GM12878 (cell line): ENCODE data around the gene NCAN. TPM values are rescaled to one million over a fixed set of nuclear protein-coding genes. Genes with fewer than 3 reads are reported as not detected.

Source experiments
- ATAC-seq: fragments of 200-7000 bp; cut with Tn5 transposase; 3 replicates; pipeline ENCODE4 v1.9.1; 2020; ENCODE audit warnings: mild to moderate bottlenecking, moderate library complexity
- BruUV-seq: library from RNA; stranded (reverse); fragments of 400-500 nt; replicated peaks from 2 replicates; lab custom pipeline; 2021; lab: Mats Ljungman, UMichigan
- CTCF ChIA-PET: fragments of 300-600 bp; sonication (Branson Sonifier 250); formaldehyde crosslinking; extraction: SDS; loops from one replicate; lab custom pipeline; 2021; ENCODE audit warnings: inconsistent platforms; lab: Yijun Ruan, JAX
- POLR2A ChIA-PET: fragments of 350-600 bp; formaldehyde crosslinking; extraction: SDS; loops from one replicate; lab custom pipeline; 2021; ENCODE audit warnings: inconsistent platforms; lab: Charles Lee
- RAD21 ChIA-PET: fragments of 300-600 bp; sonication (Branson Sonifier 250); formaldehyde crosslinking; loops from one replicate; lab custom pipeline; 2023; ENCODE audit warnings: antibody characterized with exemption; ENCODE audit not compliant: unreplicated experiment; lab: Charles Lee
- SMC1A ChIA-PET: fragments of 300-600 bp; sonication (Branson Sonifier 250); formaldehyde crosslinking; loops from one replicate; lab custom pipeline; 2023; ENCODE audit not compliant: unreplicated experiment, uncharacterized antibody; lab: Charles Lee
- DNase-seq: peaks from one replicate; pipeline ENCODE4 v3.0.0-alpha.2; 2011; ENCODE audit warnings: low read depth, low spot score
- FAIRE-seq: peaks from 3 replicates; lab custom pipeline; 2011; peaks lifted over from hg19 to GRCh38; lab: Jason Lieb, UNC
- H2AFZ ChIP-seq: 2 replicates; pipeline ENCODE4 v1.6.0; 2011; ENCODE audit warnings: low read depth, low read length, control low read depth; ENCODE audit not compliant: control insufficient read depth
- H3K27ac ChIP-seq: 2 replicates; pipeline ENCODE4 v1.5.1; 2011; ENCODE audit warnings: control low read depth; ENCODE audit not compliant: control insufficient read depth, insufficient read depth
- H3K27me3 ChIP-seq, 2 experiments: replicated peaks in 1 of 2; 2 replicates each; pipeline versions ENCODE4 v1.6.0 to v1.6.1; 2011; ENCODE audit warnings: low read length in 1 of 2; ENCODE audit not compliant: control insufficient read depth in 2 of 2, insufficient read depth in 2 of 2
- H3K36me3 ChIP-seq, 2 experiments: 2 replicates each; pipeline ENCODE4 v1.5.1; 2011; ENCODE audit warnings: low read length in 1 of 2; ENCODE audit not compliant: control insufficient read depth in 2 of 2, insufficient read depth in 2 of 2
- H3K4me1 ChIP-seq: 2 replicates; pipeline ENCODE4 v1.6.1; 2011; ENCODE audit warnings: mild to moderate bottlenecking, low read length, moderate library complexity, mixed read lengths; ENCODE audit not compliant: control insufficient read depth, insufficient read depth
- H3K4me2 ChIP-seq: 2 replicates; pipeline ENCODE4 v1.6.0; 2011; ENCODE audit warnings: control low read depth; ENCODE audit not compliant: control insufficient read depth, insufficient read depth
- H3K4me3 ChIP-seq: fragments of 200-600 bp; sonication (generic); 2 replicates; pipeline ENCODE4 v1.5.1; 2016
- H3K79me2 ChIP-seq: 2 replicates; pipeline ENCODE4 v1.6.0; 2011; ENCODE audit warnings: low read length; ENCODE audit not compliant: control insufficient read depth, insufficient read depth
- H3K9ac ChIP-seq: 2 replicates; pipeline ENCODE4 v1.8.0; 2011; ENCODE audit warnings: low read length, control low read depth, mixed read lengths; ENCODE audit not compliant: control insufficient read depth, insufficient read depth
- H3K9me3 ChIP-seq: replicated peaks from 3 replicates; pipeline ENCODE4 v1.5.1; 2011; ENCODE audit warnings: mild to moderate bottlenecking, low read length; ENCODE audit not compliant: control insufficient read depth, insufficient read depth
- H4K20me1 ChIP-seq: 2 replicates; pipeline ENCODE4 v1.6.0; 2011; ENCODE audit not compliant: control insufficient read depth, insufficient read depth
- ESRRA ChIP-seq: IDR thresholded peaks from 2 replicates; pipeline ENCODE4 v1.6.1; 2012; ENCODE audit warnings: mild to moderate bottlenecking, low read length, improper control_type of control experiment
- HCFC1 ChIP-seq: fragments of 150-350 bp; IDR thresholded peaks from 2 replicates; pipeline ENCODE4 v1.6.1; 2014; ENCODE audit warnings: low read length
- MXI1 ChIP-seq: fragments of 150-350 bp; IDR thresholded peaks from 2 replicates; pipeline ENCODE4 v1.6.1; 2011; ENCODE audit warnings: low read depth, mild to moderate bottlenecking, inconsistent platforms, low read length, improper control_type of control experiment
- NFYB ChIP-seq: IDR thresholded peaks from 2 replicates; pipeline ENCODE4 v1.6.1; 2011; ENCODE audit warnings: low read depth, mild to moderate bottlenecking, low read length, improper control_type of control experiment, moderate library complexity; ENCODE audit not compliant: insufficient read depth
- NR2F1 ChIP-seq: fragments of 450-650 bp; conservative IDR thresholded peaks from 2 replicates; pipeline ENCODE4 v1.6.1; 2017; ENCODE audit warnings: mild to moderate bottlenecking
- RFX5 ChIP-seq: IDR thresholded peaks from 2 replicates; pipeline ENCODE4 v1.6.1; 2011; ENCODE audit warnings: low read depth, low read length, improper control_type of control experiment
- SP1 ChIP-seq: IDR thresholded peaks from one replicate; pipeline ENCODE4 v1.6.1; 2011; ENCODE audit warnings: low read depth, low read length
- SUPT20H ChIP-seq: IDR thresholded peaks from 2 replicates; pipeline ENCODE4 v1.6.1; 2011; ENCODE audit warnings: low read depth, mild to moderate bottlenecking, low read length, moderate library complexity, borderline replicate concordance; ENCODE audit not compliant: control insufficient read depth
- TARDBP ChIP-seq: IDR thresholded peaks from 2 replicates; pipeline ENCODE4 v1.6.1; 2016; ENCODE audit warnings: borderline replicate concordance
- USF1 ChIP-seq: IDR thresholded peaks from 2 replicates; pipeline ENCODE4 v1.6.1; 2011; ENCODE audit warnings: borderline replicate concordance, low read depth, mild to moderate bottlenecking, moderate library complexity, mixed read lengths, low read length; ENCODE audit not compliant: insufficient read depth; ENCODE audit errors: extremely low read length
- ZNF207 ChIP-seq: fragments of 450-650 bp; IDR thresholded peaks from 2 replicates; pipeline ENCODE4 v1.6.1; 2014; ENCODE audit warnings: antibody characterized with exemption, mild to moderate bottlenecking, borderline replicate concordance
- WGBS: methylation state at CpG from one replicate; pipeline ENCODE4 v1.1.6; 2016; ENCODE audit warnings: low lambda C conversion rate; ENCODE audit not compliant: insufficient replicate concordance, insufficient coverage; ENCODE audit errors: missing lambda C conversion rate; 5-methylcytosine and 5-hydroxymethylcytosine counted together
- in situ Hi-C: fragments of 300-500 bp; cut with MboI; formaldehyde crosslinking; loops from 9 replicates; pipeline ENCODE4 v1.14.3; 2018; ENCODE audit warnings: mixed read lengths
- intact Hi-C: fragments of 100-400 bp; cut with micrococcal nuclease; formaldehyde crosslinking; loops from one replicate; pipeline ENCODE4 v1.14.2; 2022; ENCODE audit not compliant: unreplicated experiment
- polyA plus RNA-seq, 11 experiments: library from polyadenylated mRNA; depleted of rRNA in 4 of 11; unstranded in 6 of 11; stranded (reverse) in 5 of 11; fragments of >200 nt; fragmentation: Nextera tagmentation in 4 of 11; fragmentation: Illumina TruSeq in 1 of 11; extraction: Ambion mirVana in 4 of 11; extraction: Trizol in 1 of 11; gene quantifications; 1 replicate in 1 of 11; 2 replicates in 10 of 11; pipeline versions ENCODE4 v1.2.1 to v1.2.3, GENCODE V29; 2011 to 2016; ENCODE audit warnings: inconsistent platforms in 2 of 11, missing spikeins in 2 of 11, low read depth in 1 of 11
- total RNA-seq, 4 experiments: library from RNA; depleted of rRNA in 3 of 4; stranded (reverse); fragments of >200 nt in 3 of 4; fragmentation: Illumina TruSeq in 1 of 4; extraction: Trizol in 1 of 4; gene quantifications; 2 replicates each; pipeline versions ENCODE4 v1.2.1 to v1.2.3, GENCODE V29; 2013 to 2021

Gene NCAN
- total and polyA plus RNA-seq, 10 of the 15 experiments (the other 5 are each of a cell fraction or from before 2014, with no cell fraction given), result 0.02 to 0.34 (median 0.12) TPM; not detected in 1

- no peaks in the 10 kb centered on the region; a peak in 1 of 4 replicates for H3K27me3 ChIP-seq
- BruUV-seq, result no TSS peak
- intact Hi-C loops (no loop called here), in situ Hi-C loops (no loop called here)
- no peak overlapping the region for H3K9ac ChIP-seq
- no peaks in the 10 kb centered on the region for H3K79me2 ChIP-seq
- H4K20me1 ChIP-seq, result no peaks in the 10 kb centered on the region
- SMC1A ChIA-PET, result no interaction called here
- no peak overlapping the region for H2AFZ ChIP-seq
- no peak overlapping the region for H3K27ac ChIP-seq
- ATAC-seq (no peak), DNase-seq (no peak), FAIRE-seq (no peak)
- POLR2A ChIA-PET, result no interaction called here
- H3K36me3 ChIP-seq, result no peaks in the 10 kb centered on the region
- 66% methylated on average over 41 of the region's 41 CpGs for WGBS
- CTCF ChIA-PET, result interaction anchor here (1.2 kb wide), 1 partner anchor 143 kb away, joined by 3 read pairs; no protein-coding TSS in a partner anchor
- H3K4me3 ChIP-seq, result no peak overlapping the region
- no peaks in the 10 kb centered on the region; the same call in 2 of the 3 replicates for H3K9me3 ChIP-seq
- H3K4me2 ChIP-seq, result no peak overlapping the region
- RAD21 ChIA-PET, result no interaction called here
- H3K4me1 ChIP-seq, result no peaks in the 10 kb centered on the region
- TF ChIP-seq SP1 (no peak), HCFC1 (no peak), ZNF207 (no peak), MXI1 (no peak), TARDBP (no peak), SUPT20H (no peak), NR2F1 (no peak)
Measured at GRCh38 chr19:19258589-19259338, 47.0 kb downstream of the NCAN start.

- no peak overlapping the region for H3K4me3 ChIP-seq
- FAIRE-seq (no peak), DNase-seq (no peak), ATAC-seq (0 out of 3 replicates have a peak, but pooled peaks have one; percentile 52)
- ChIA-PET CTCF (interaction anchor here (1.2 kb wide), 1 partner anchor 143 kb away, joined by 3 read pairs; no protein-coding TSS in a partner anchor), SMC1A (no interaction called here), POLR2A (interaction anchor here (1.1 kb wide), 1 partner anchor 25 kb away, joined by 3 read pairs; no protein-coding TSS in a partner anchor), RAD21 (no interaction called here)
- H4K20me1 ChIP-seq, result no peaks in the 10 kb centered on the region
- in situ Hi-C loops, result no loop called here
- intact Hi-C loops, result no loop called here
- H3K9me3 ChIP-seq, result no peaks in the 10 kb centered on the region; the same call in 2 of the 3 replicates
- no peak overlapping the region for H3K27ac ChIP-seq
- no peaks in the 10 kb centered on the region for H3K79me2 ChIP-seq
- no peak overlapping the region for H3K9ac ChIP-seq
- no peaks in the 10 kb centered on the region for H3K4me1 ChIP-seq
- H3K27me3 ChIP-seq, result peaks cover 0 to 2% of the 10 kb centered on the region in 2 experiments; a peak in 1 of 4 replicates
- BruUV-seq, result no TSS peak
- TF ChIP-seq ESRRA (no peak), RFX5 (peak; percentile 62), NFYB (peak; percentile 83), USF1 (peak; percentile 71)
- H3K4me2 ChIP-seq, result no peak overlapping the region
- WGBS, result 48% methylated on average over 2 of the region's 2 CpGs
- H2AFZ ChIP-seq, result no peak overlapping the region
- H3K36me3 ChIP-seq, result no peaks in the 10 kb centered on the region
Measured at GRCh38 chr19:19259741-19260140, 48.0 kb downstream of the NCAN start.
